C4-2B (cell line): ENCODE results near the gene PCNX3.
"Not testable (repeated sequence)": the region's sequence is repeated elsewhere in the genome, so short reads cannot be mapped to it uniquely, and the experiment has no call there.

Source experiments
- H3K27ac ChIP-seq: fragments of 450-650 bp; 2 replicates; pipeline ENCODE4 v1.5.1; 2017
- ZFX ChIP-seq: fragments of 450-650 bp; IDR thresholded peaks from 2 replicates; pipeline ENCODE4 v1.6.1; 2017
- TF ChIP-seq, protein P1 (sequence below): fragments of 450-650 bp; conservative IDR thresholded peaks from 2 replicates; pipeline ENCODE4 v1.5.1; 2017; ENCODE audit warnings: mild to moderate bottlenecking

Gene PCNX3

GRCh38 chr11:65637794-65638419 is 22.3 kb downstream of the PCNX3 start, which contains the start of gene SIPA1:
SIPA1 (plus strand) TSS chr11:65638101; CDS start chr11:65640922, 2,821 bp downstream.
- peak within 1 kb of the TSS; percentile 38 for H3K27ac ChIP-seq
- TF ChIP-seq, protein P1, sequence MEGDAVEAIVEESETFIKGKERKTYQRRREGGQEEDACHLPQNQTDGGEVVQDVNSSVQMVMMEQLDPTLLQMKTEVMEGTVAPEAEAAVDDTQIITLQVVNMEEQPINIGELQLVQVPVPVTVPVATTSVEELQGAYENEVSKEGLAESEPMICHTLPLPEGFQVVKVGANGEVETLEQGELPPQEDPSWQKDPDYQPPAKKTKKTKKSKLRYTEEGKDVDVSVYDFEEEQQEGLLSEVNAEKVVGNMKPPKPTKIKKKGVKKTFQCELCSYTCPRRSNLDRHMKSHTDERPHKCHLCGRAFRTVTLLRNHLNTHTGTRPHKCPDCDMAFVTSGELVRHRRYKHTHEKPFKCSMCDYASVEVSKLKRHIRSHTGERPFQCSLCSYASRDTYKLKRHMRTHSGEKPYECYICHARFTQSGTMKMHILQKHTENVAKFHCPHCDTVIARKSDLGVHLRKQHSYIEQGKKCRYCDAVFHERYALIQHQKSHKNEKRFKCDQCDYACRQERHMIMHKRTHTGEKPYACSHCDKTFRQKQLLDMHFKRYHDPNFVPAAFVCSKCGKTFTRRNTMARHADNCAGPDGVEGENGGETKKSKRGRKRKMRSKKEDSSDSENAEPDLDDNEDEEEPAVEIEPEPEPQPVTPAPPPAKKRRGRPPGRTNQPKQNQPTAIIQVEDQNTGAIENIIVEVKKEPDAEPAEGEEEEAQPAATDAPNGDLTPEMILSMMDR: no peak; the same call in 1 of the 2 replicates
- no peak for TF ChIP-seq ZFX

DNA sequence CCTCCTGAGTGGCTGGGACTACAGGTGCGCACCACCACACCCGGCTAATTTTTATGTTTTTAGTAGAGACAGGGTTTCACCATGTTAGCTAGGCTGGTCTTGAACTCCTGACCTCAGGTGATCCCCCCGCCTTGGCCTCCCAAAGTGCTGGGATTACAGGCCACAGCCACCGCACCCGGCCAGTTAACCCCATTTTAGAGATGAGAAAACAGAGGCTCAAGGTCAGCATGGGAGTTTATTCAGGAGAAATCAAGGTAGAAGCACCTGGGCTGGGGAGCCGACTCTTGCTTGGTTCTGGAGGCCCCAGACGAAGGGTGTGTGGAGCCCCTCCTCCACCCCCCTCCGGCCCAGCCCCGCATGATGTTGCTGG is 23.6 kb downstream of the PCNX3 start:
- H3K27ac ChIP-seq: not testable (repeated sequence)

DNA sequence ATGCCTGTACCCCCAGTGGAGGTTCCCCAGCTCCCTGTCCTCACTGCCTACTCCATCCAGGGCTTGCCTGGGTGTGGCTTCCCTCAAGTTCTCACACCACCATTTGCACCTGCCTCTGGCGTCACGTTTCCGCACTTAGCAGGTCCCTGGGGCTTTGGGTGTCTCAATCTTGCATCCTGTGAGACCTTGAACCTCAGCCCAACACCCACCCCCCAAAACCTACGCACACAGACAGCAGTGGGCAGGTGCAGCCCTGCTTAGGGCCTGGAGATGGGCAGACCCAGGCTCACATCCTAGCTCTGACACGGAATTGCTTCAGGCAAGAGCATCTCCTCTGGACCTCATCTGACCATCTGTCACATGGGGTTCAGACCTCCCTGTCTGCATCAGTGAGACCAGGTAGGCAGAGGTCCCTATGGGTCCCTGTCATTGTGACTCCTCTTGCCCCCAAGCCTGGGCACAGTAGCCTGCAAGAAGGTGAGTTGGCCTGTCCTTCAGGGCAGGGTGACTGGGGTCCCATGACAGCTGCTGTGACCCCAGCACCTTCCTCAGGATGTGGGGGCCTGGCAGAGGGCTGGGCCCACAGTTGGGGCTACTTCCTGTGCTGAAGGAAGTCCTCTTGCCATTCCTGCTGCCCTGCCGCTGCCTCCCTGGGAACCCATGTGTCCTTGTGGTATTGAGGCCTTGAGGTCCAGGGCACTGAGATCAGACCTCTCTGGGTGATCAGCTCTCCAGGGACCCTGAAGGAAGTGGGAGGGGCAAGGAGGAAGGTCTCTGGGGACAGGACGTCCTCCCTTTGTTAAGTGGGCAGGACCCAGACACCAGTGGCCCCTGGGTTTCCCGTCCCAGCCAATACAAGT is 24.3 kb downstream of the PCNX3 start:
- no peak overlapping the region for H3K27ac ChIP-seq

DNA sequence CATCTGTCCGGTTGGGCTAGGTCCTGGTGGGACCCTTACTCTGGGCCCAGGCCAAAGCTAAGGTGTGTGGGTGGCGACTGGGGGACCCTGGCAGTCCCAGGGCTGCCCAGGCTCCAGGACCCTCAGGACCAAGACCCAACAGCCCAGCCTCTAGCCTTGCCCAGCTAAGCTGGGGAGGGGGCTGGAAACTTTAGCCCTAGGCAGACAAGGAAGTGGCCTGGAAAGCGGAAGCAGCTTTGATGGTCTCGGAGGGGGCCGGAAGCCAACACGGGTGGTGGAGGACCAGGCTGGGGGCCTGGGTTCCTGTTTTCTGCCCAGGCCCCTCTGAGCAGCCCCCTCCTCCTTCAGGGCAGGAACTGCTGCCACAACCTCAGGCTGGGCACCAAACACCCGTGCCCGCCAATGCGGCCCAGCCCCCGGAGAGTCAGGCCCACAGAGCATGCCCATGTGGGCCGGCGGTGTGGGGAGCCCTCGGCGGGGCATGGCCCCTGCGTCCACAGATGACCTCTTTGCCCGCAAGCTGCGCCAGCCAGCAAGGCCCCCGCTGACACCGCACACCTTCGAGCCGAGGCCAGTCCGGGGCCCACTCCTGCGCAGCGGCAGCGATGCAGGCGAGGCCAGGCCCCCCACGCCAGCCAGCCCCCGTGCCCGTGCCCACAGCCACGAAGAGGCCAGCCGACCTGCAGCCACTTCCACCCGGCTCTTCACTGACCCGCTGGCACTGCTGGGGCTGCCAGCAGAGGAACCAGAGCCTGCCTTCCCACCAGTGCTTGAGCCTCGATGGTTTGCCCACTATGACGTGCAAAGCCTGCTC is 25.1 kb downstream of the PCNX3 start:
- no peak overlapping the region for H3K27ac ChIP-seq

More for the DNA sequence above, 24.3 kb downstream of the PCNX3 start:
- TF ChIP-seq ZFX: no peak
- TF ChIP-seq, protein P1: no peak

GRCh38 chr11:65641297-65642013 is 25.9 kb downstream of the PCNX3 start:
- TF ChIP-seq, protein P1: no peak
- no peak for TF ChIP-seq ZFX

More for the DNA sequence above, 25.1 kb downstream of the PCNX3 start:
- TF ChIP-seq, protein P1: no peak
- no peak for TF ChIP-seq ZFX

DNA sequence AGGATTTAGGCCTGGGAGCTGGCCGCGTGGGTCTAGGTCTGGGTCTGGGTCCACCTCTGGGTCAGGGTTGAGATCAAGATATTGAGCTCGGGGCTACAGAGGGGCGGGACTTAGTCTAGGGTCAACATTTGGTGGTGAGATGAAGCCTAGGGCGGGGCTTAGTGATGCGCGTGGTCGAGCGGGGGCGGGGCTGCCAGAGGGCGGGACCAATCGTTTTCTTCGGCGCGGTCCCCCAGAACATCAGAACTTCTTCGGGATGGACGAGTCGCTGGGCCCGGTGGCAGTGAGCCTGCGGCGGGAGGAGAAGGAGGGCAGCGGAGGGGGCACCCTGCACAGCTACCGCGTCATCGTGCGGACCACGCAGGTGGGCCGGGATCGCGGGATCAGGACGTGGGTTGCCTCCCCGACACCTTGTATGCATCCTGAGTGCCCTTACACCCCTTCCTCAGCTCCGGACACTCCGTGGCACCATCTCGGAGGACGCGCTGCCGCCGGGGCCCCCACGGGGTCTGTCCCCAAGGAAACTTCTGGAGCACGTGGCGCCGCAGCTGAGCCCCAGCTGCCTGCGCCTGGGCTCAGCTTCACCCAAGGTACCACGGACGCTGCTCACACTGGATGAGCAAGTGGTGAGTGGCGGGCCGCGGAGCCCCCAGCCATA is 26.6 kb downstream of the PCNX3 start:
- no peak overlapping the region for H3K27ac ChIP-seq
- TF ChIP-seq, protein P1: no peak
- TF ChIP-seq ZFX: no peak

More at GRCh38 chr11:65641297-65642013, 25.9 kb downstream of the PCNX3 start:
- H3K27ac ChIP-seq: no peak overlapping the region

GRCh38 chr11:65643971-65644370 is 28.4 kb downstream of the PCNX3 start:
- TF ChIP-seq, protein P1: no peak
- no peak for TF ChIP-seq ZFX
- no peak overlapping the region for H3K27ac ChIP-seq
